HL-60 (cell line): ENCODE measurements around the gene TRMU.

Experiments
- DNase-seq, 2 experiments: peaks; one replicate each; pipeline ENCODE4 v3.0.0-alpha.2; 2010 to 2020; ENCODE audit warnings: low read depth in 1 of 2, low spot score in 1 of 2
- H3K27ac ChIP-seq: fragments of 250-450 bp; sonication (Bioruptor Pico); replicated peaks from 2 replicates; pipeline ENCODE4 v1.5.1; 2020; ENCODE audit warnings: mild to moderate bottlenecking, moderate library complexity
- H3K27me3 ChIP-seq: fragments of 250-450 bp; sonication (Bioruptor Pico); 2 replicates; pipeline ENCODE4 v1.5.1; 2021; ENCODE audit warnings: mild to moderate bottlenecking, moderate library complexity; ENCODE audit not compliant: insufficient read depth, poor library complexity, severe bottlenecking
- H3K4me3 ChIP-seq: replicated peaks from 2 replicates; pipeline ENCODE4 v1.5.1; 2011; ENCODE audit warnings: mild to moderate bottlenecking, control low read depth, low read length; ENCODE audit not compliant: insufficient read depth
- CTCF ChIP-seq: IDR thresholded peaks from one replicate; pipeline ENCODE4 v1.5.1; 2011; ENCODE audit warnings: low read length, control low read depth, inconsistent platforms; ENCODE audit not compliant: insufficient read depth
- GABPA ChIP-seq: IDR thresholded peaks from 2 replicates; pipeline ENCODE4 v1.6.1; 2012; ENCODE audit warnings: low read depth
- POLR2AphosphoS5 ChIP-seq: IDR thresholded peaks from 2 replicates; pipeline ENCODE4 v1.6.1; 2012; ENCODE audit warnings: low read depth
- REST ChIP-seq: IDR thresholded peaks from 2 replicates; pipeline ENCODE4 v1.6.1; 2012; ENCODE audit warnings: low read depth; ENCODE audit not compliant: insufficient replicate concordance
- SPI1 ChIP-seq: IDR thresholded peaks from 2 replicates; pipeline ENCODE4 v1.6.1; 2012; ENCODE audit warnings: low read depth, mild to moderate bottlenecking, borderline replicate concordance

TRMU gene

GRCh38 chr22:46373159-46373558, 37.6 kb downstream of the TRMU start:
- no peak for DNase-seq
- no peak for TF ChIP-seq POLR2AphosphoS5
- TF ChIP-seq SPI1, result no peak
- H3K27ac ChIP-seq, result no peak overlapping the region
- peaks cover 11% of the 10 kb centered on the region for H3K27me3 ChIP-seq
- H3K4me3 ChIP-seq, result no peak overlapping the region

- TF ChIP-seq POLR2AphosphoS5, result no peak
- TF ChIP-seq REST, result no peak
- TF ChIP-seq SPI1, result no peak
- no peak for TF ChIP-seq GABPA
- no peak for TF ChIP-seq CTCF
- DNase-seq, result peak in 1 of 2 experiments; percentile 9
Measured at GRCh38 chr22:46373921-46374662, 38.6 kb downstream of the TRMU start.

GRCh38 chr22:46374663-46375474, 39.4 kb downstream of the TRMU start:
- no peak overlapping the region for H3K4me3 ChIP-seq
- H3K27ac ChIP-seq, result no peak overlapping the region
- DNase-seq, result no peak
- peaks cover 11% of the 10 kb centered on the region for H3K27me3 ChIP-seq
- no peak for TF ChIP-seq POLR2AphosphoS5
- TF ChIP-seq REST, result no peak
- no peak for TF ChIP-seq SPI1
- TF ChIP-seq CTCF, result no peak
- TF ChIP-seq GABPA, result no peak

More at GRCh38 chr22:46373921-46374662, 38.6 kb downstream of the TRMU start:
- H3K27ac ChIP-seq, result no peak overlapping the region
- no peak overlapping the region for H3K4me3 ChIP-seq
- peaks cover 11% of the 10 kb centered on the region for H3K27me3 ChIP-seq

- Histone ChIP-seq H3K4me3 (no peak overlapping the region), H3K27me3 (peaks cover 8% of the 10 kb centered on the region), H3K27ac (no peak overlapping the region)
- no peak for TF ChIP-seq POLR2AphosphoS5
- TF ChIP-seq GABPA, result no peak
- TF ChIP-seq SPI1, result no peak
- no peak for TF ChIP-seq CTCF
- TF ChIP-seq REST, result no peak
- no peak for DNase-seq
Measured at GRCh38 chr22:46376111-46376510, 40.6 kb downstream of the TRMU start.
